Activated naive CD4-positive, alpha-beta T cell treated with anti-CD3 and anti-CD28 coated beads for 36 hours (primary cell): Measurements from ENCODE around the gene DENND5A. TPM values are rescaled to one million over a fixed set of nuclear protein-coding genes. Genes with fewer than 3 reads are reported as not detected.
A peak's percentile ranks its signal among the peaks of the same experiment; 100 is the strongest.
"Not testable (repeated sequence)": the region's sequence is repeated elsewhere in the genome, so short reads cannot be mapped to it uniquely, and the experiment has no call there.

Experiments used
- CTCF ChIA-PET: fragments of 350-600 bp; sonication (Branson Sonifier 250); formaldehyde crosslinking; loops from one replicate; lab custom pipeline; 2021; ENCODE audit warnings: antibody characterized with exemption; lab: Charles Lee
- DNase-seq: peaks from one replicate; pipeline ENCODE4 v3.0.0-alpha.2; 2020
- H3K27ac Mint-ChIP-seq: one replicate; pipeline ENCODE4 v1.8.0; 2021; ENCODE audit warnings: mild to moderate bottlenecking, mixed read lengths
- H3K27me3 Mint-ChIP-seq: one replicate; pipeline ENCODE4 v1.8.0; 2021; ENCODE audit warnings: low read depth, mixed read lengths
- H3K36me3 Mint-ChIP-seq: one replicate; pipeline ENCODE4 v1.8.0; 2021; ENCODE audit warnings: low read depth, mixed read lengths
- H3K4me1 Mint-ChIP-seq: one replicate; pipeline ENCODE4 v1.8.0; 2021; ENCODE audit warnings: low read depth, mixed read lengths
- H3K4me3 Mint-ChIP-seq: one replicate; pipeline ENCODE4 v1.8.0; 2021; ENCODE audit warnings: mild to moderate bottlenecking, moderate library complexity, mixed read lengths
- H3K9me3 Mint-ChIP-seq: one replicate; pipeline ENCODE4 v1.8.0; 2021; ENCODE audit warnings: mixed read lengths
- intact Hi-C: fragments of 100-400 bp; cut with micrococcal nuclease; formaldehyde crosslinking; loops from one replicate; pipeline ENCODE4 v1.15.1; 2023
- total RNA-seq, 2 experiments: library from RNA; stranded (reverse); gene quantifications; one replicate each; pipeline ENCODE4 v1.2.3, GENCODE V29; 2021

The DENND5A gene
- total RNA-seq, 2 experiments from 2014 or later = 62.3 to 63.5 TPM

DNA sequence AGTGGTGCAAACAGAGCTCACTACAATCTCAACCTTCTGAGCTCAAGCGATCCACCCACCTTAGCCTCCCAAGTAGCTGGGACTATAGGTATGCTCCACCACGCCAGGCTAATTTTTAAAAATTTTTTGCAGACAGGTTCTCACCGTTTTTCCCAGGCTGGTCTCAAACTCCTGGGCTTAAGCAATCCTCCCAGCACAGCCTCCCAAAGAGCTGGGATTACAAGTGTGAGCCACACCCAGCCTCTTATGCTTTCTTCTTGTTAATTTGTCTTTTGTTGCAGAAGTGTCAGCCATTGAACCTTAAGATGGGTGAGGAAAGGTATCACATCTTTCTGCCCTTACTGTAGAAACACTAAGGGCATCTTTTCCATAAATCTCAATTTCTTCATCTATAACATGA is 34.9 kb downstream of the DENND5A start:
- Mint-ChIP-seq H3K9me3 (peaks cover 8% of the 10 kb centered on the region), H3K27me3 (no peaks in the 10 kb centered on the region), H3K4me1 (peaks cover 57% of the 10 kb centered on the region), H3K27ac (no peak overlapping the region), H3K4me3 (no peak overlapping the region), H3K36me3 (peaks cover 3% of the 10 kb centered on the region)
- CTCF ChIA-PET = interaction anchor here (0.6 kb wide), 1 partner anchor 101 kb away, joined by 3 read pairs; no protein-coding TSS in a partner anchor
- intact Hi-C loops = loop anchor here (2.0 kb wide), 1 partner anchor 21 kb away; no protein-coding TSS in a partner anchor
- no peak for DNase-seq

GRCh38 chr11:9228091-9228490 is 37.1 kb downstream of the DENND5A start:
- H3K4me1 Mint-ChIP-seq = peaks cover 43% of the 10 kb centered on the region
- H3K9me3 Mint-ChIP-seq = no peaks in the 10 kb centered on the region
- H3K36me3 Mint-ChIP-seq = no peaks in the 10 kb centered on the region
- H3K4me3 Mint-ChIP-seq = no peak overlapping the region
- H3K27me3 Mint-ChIP-seq = no peaks in the 10 kb centered on the region
- H3K27ac Mint-ChIP-seq = no peak overlapping the region
- CTCF ChIA-PET = no interaction called here
- DNase-seq = no peak
- intact Hi-C loops = no loop called here

- intact Hi-C loops = no loop called here
- H3K36me3 Mint-ChIP-seq = no peaks in the 10 kb centered on the region
- CTCF ChIA-PET = interaction anchor here (0.6 kb wide), 2 partner anchors 12 to 124 kb away, joined by 3 read pairs; no protein-coding TSS in a partner anchor
- no peaks in the 10 kb centered on the region for H3K9me3 Mint-ChIP-seq
- no peak overlapping the region for H3K27ac Mint-ChIP-seq
- peaks cover 25% of the 10 kb centered on the region for H3K4me1 Mint-ChIP-seq
- no peak overlapping the region for H3K4me3 Mint-ChIP-seq
- H3K27me3 Mint-ChIP-seq = no peaks in the 10 kb centered on the region
- no peak for DNase-seq
These were observed 39.3 kb downstream of the DENND5A start for GRCh38 chr11:9225748-9226298.

DNA sequence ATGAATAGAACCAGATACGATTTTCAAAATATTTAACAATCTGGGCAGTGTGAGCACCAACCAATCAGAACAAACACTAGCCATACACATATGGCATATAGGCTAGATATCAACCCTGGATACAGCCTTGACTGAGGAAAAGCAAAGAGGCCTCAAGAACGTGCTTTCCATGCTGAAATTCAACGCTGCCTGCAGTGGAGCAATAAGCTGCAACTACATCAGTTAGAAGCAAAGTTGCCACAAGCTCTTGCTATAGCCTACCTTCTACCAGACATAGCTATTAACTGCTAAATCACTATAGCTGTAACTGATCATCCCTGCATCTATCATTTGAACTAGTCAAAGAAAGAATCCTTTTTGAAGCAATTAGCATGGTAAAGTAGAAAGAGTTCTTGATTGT is 42.5 kb downstream of the DENND5A start:
- Mint-ChIP-seq H3K27ac (no peak overlapping the region), H3K36me3 (no peaks in the 10 kb centered on the region), H3K27me3 (no peaks in the 10 kb centered on the region), H3K9me3 (no peaks in the 10 kb centered on the region), H3K4me1 (peaks cover 12% of the 10 kb centered on the region), H3K4me3 (no peak overlapping the region)
- CTCF ChIA-PET = interaction anchor here (0.6 kb wide), 1 partner anchor 178 kb away, joined by 4 read pairs; no protein-coding TSS in a partner anchor
- intact Hi-C loops = no loop called here
- no peak for DNase-seq

- H3K36me3 Mint-ChIP-seq, H3K4me3 Mint-ChIP-seq, H3K27me3 Mint-ChIP-seq, CTCF ChIA-PET, H3K9me3 Mint-ChIP-seq, DNase-seq, intact Hi-C loops, H3K27ac Mint-ChIP-seq: not testable (repeated sequence)
- peaks cover 11% of the 10 kb centered on the region for H3K4me1 Mint-ChIP-seq
These were observed 44.3 kb downstream of the DENND5A start for GRCh38 chr11:9220853-9221252.

- intact Hi-C loops = no loop called here
- H3K4me3 Mint-ChIP-seq = no peak overlapping the region
- no peaks in the 10 kb centered on the region for H3K36me3 Mint-ChIP-seq
- no peak overlapping the region for H3K27ac Mint-ChIP-seq
- CTCF ChIA-PET = interaction anchor here (0.7 kb wide), 1 partner anchor 16 kb away, joined by 5 read pairs; no protein-coding TSS in a partner anchor
- H3K27me3 Mint-ChIP-seq = no peaks in the 10 kb centered on the region
- H3K9me3 Mint-ChIP-seq = no peaks in the 10 kb centered on the region
- peaks cover 22% of the 10 kb centered on the region for H3K4me1 Mint-ChIP-seq
- DNase-seq = no peak
These were observed 45.6 kb downstream of the DENND5A start for GRCh38 chr11:9219572-9219971.

GRCh38 chr11:9219115-9219514 is 46.0 kb downstream of the DENND5A start:
- H3K27me3 Mint-ChIP-seq = no peaks in the 10 kb centered on the region

DNA sequence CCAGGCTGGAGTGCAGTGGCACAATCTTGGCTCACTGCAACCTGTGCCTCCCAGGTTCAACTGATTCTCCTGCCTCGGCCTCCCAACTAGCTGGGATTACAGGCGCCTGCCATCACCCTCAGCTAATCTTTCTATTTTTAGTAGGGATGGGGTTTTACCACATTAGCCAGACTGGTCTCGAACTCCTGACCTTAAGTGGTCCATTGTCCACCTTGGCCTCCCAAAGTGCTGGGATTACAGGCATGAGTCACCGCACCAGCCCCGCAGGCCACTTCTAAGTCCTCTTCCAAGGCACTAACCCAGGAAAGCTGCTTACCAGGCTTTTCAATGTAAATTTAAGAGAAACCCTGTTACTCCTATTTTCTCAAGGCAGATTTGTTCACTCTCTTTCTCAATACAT is 50.4 kb downstream of the DENND5A start:
- H3K36me3 Mint-ChIP-seq = no peaks in the 10 kb centered on the region
- H3K9me3 Mint-ChIP-seq = no peaks in the 10 kb centered on the region
- CTCF ChIA-PET = interaction anchor here (0.9 kb wide), 1 partner anchor 290 kb away, joined by 4 read pairs; no protein-coding TSS in a partner anchor
- no peaks in the 10 kb centered on the region for H3K27me3 Mint-ChIP-seq
- DNase-seq = no peak
- no peak overlapping the region for H3K27ac Mint-ChIP-seq
- H3K4me3 Mint-ChIP-seq = no peak overlapping the region
- intact Hi-C loops = no loop called here
- peaks cover 55% of the 10 kb centered on the region for H3K4me1 Mint-ChIP-seq

More at GRCh38 chr11:9219115-9219514, 46.0 kb downstream of the DENND5A start:
- H3K27ac Mint-ChIP-seq = no peak overlapping the region
- no peak overlapping the region for H3K4me3 Mint-ChIP-seq
- no peak for DNase-seq
- no peaks in the 10 kb centered on the region for H3K36me3 Mint-ChIP-seq
- intact Hi-C loops = no loop called here
- CTCF ChIA-PET = no interaction called here
- H3K4me1 Mint-ChIP-seq = peaks cover 25% of the 10 kb centered on the region
- H3K9me3 Mint-ChIP-seq = no peaks in the 10 kb centered on the region

- Mint-ChIP-seq H3K36me3 (no peaks in the 10 kb centered on the region), H3K27ac (peak overlapping the region; percentile 43), H3K27me3 (no peaks in the 10 kb centered on the region), H3K4me3 (no peak overlapping the region), H3K9me3 (no peaks in the 10 kb centered on the region), H3K4me1 (peaks cover 72% of the 10 kb centered on the region)
- no peak for DNase-seq
- intact Hi-C loops = loop anchor here (2.0 kb wide), 3 partner anchors 53 to 249 kb away; partner anchors contain the start of gene ZNF143
- CTCF ChIA-PET = interaction anchor here (0.9 to 1.5 kb wide), 2 partner anchors 40 to 295 kb away, joined by 3 read pairs; no protein-coding TSS in a partner anchor
These were observed 53.8 kb downstream of the DENND5A start for GRCh38 chr11:9211322-9211721.

DNA sequence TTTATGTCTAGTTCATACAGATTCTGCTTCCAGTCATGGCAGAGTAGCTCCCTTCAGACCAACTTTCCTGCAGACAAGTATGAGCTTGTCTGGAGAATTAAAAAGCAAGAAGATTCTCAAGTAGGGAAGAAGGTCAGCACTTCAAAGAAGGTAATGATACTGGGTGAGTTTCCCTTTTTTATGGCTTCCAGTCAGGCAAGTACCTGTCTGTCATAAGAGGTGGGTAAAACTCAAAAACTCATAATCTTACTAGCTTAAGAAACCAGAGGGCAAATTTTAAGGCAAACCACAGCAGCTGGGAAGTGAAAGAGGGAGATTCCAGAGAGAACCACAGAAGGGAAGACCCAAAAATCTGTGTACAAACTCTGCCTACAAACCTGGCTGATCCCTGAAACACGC is 54.2 kb downstream of the DENND5A start:
- H3K36me3 Mint-ChIP-seq = no peaks in the 10 kb centered on the region
- intact Hi-C loops = loop anchor here (2.0 kb wide), 3 partner anchors 52 to 250 kb away; partner anchors contain the start of gene ZNF143
- DNase-seq = peak; percentile 73
- H3K4me3 Mint-ChIP-seq = no peak overlapping the region
- H3K9me3 Mint-ChIP-seq = no peaks in the 10 kb centered on the region
- H3K27me3 Mint-ChIP-seq = no peaks in the 10 kb centered on the region
- peak overlapping the region; percentile 82 for H3K27ac Mint-ChIP-seq
- CTCF ChIA-PET = interaction anchor here (0.9 to 1.5 kb wide), 2 partner anchors 41 to 295 kb away, joined by 3 read pairs; no protein-coding TSS in a partner anchor
- peaks cover 68% of the 10 kb centered on the region for H3K4me1 Mint-ChIP-seq

- intact Hi-C loops = loop anchor here (2.0 kb wide), 3 partner anchors 52 to 250 kb away; partner anchors contain the start of gene ZNF143
- Mint-ChIP-seq H3K36me3 (no peaks in the 10 kb centered on the region), H3K27me3 (no peaks in the 10 kb centered on the region), H3K27ac (peak overlapping the region; percentile 82), H3K4me3 (peak overlapping the region; percentile 5), H3K4me1 (peaks cover 64% of the 10 kb centered on the region), H3K9me3 (no peaks in the 10 kb centered on the region)
- CTCF ChIA-PET = interaction anchor here (0.9 to 1.5 kb wide), 2 partner anchors 41 to 296 kb away, joined by 3 read pairs; no protein-coding TSS in a partner anchor
- DNase-seq = no peak
These were observed 54.8 kb downstream of the DENND5A start for GRCh38 chr11:9210224-9210921.

- Mint-ChIP-seq H3K4me1 (peaks cover 56% of the 10 kb centered on the region), H3K27ac (peak overlapping the region; percentile 82)
- H3K4me3 Mint-ChIP-seq, H3K9me3 Mint-ChIP-seq, H3K27me3 Mint-ChIP-seq, CTCF ChIA-PET, H3K36me3 Mint-ChIP-seq: not testable (repeated sequence)
- DNase-seq = peak; percentile 67
- intact Hi-C loops = loop anchor here (1.0 to 5.0 kb wide), 8 partner anchors 41 to 363 kb away; partner anchors contain the start of genes TMEM41B, WEE1 and ZNF143
These were observed 55.5 kb downstream of the DENND5A start for GRCh38 chr11:9209604-9210003.
